Activated CD4-positive, alpha-beta memory T cell treated with anti-CD3 and anti-CD28 coated beads for 36 hours (primary cell): ENCODE data around the gene CD302. TPM values are rescaled to one million over a fixed set of nuclear protein-coding genes. Genes with fewer than 3 reads are reported as not detected.

Experiments used
- total RNA-seq, 2 experiments: library from RNA; stranded (reverse); gene quantifications; one replicate each; pipeline ENCODE4 v1.2.3, GENCODE V29; 2021

The CD302 gene
- total RNA-seq, 2 experiments from 2014 or later = 0.55 to 0.56 TPM

Other genes with a start within 250 kb of the CD302 start
- gene BAZ2B, start 181.7 kb downstream of the CD302 start, total RNA-seq = 10 to 100 TPM in 1 of 2 experiments, 1 to 10 TPM in 1; 9.1 to 10.2 TPM
- gene MARCHF7, start 85.7 kb downstream of the CD302 start, total RNA-seq = 10 to 100 TPM; 84.0 to 86.7 TPM
- gene LY75, start 106.5 kb upstream of the CD302 start, total RNA-seq = 10 to 100 TPM; 65.0 to 66.5 TPM